Stomach smooth muscle (tissue), 2 donors: ENCODE results near the gene RTF2.

Experiments
- H3K27ac ChIP-seq: one replicate; pipeline ENCODE4 v1.7.0; 2013; ENCODE audit warnings: mild to moderate bottlenecking, low read length, inconsistent platforms
- H3K27me3 ChIP-seq, 2 donors: one replicate each; pipeline ENCODE4 v1.7.0; 2013; ENCODE audit warnings: low read length in 2 of 2; ENCODE audit not compliant: insufficient read depth in 2 of 2, control insufficient read depth in 1 of 2
- H3K36me3 ChIP-seq, 2 donors: one replicate each; pipeline ENCODE4 v1.7.0; 2013; ENCODE audit warnings: low read length in 2 of 2; ENCODE audit not compliant: control insufficient read depth in 2 of 2, insufficient read depth in 2 of 2
- H3K4me1 ChIP-seq: one replicate; pipeline ENCODE4 v1.7.0; 2013; ENCODE audit warnings: low read length; ENCODE audit not compliant: control insufficient read depth, insufficient read depth
- H3K4me3 ChIP-seq, 2 donors: one replicate each; pipeline ENCODE4 v1.7.0; 2013; ENCODE audit warnings: low read length in 2 of 2
- H3K9ac ChIP-seq, 2 donors: one replicate each; pipeline ENCODE4 v1.7.0; 2013; ENCODE audit warnings: low read length in 2 of 2, mild to moderate bottlenecking in 1 of 2
- H3K9me3 ChIP-seq, 2 donors: one replicate each; pipeline ENCODE4 v1.7.0; 2013; ENCODE audit warnings: low read length in 2 of 2; ENCODE audit not compliant: control insufficient read depth in 2 of 2
- donor health status: healthy.
- donor health status: Pancreatic carcinoma.

The RTF2 gene

DNA sequence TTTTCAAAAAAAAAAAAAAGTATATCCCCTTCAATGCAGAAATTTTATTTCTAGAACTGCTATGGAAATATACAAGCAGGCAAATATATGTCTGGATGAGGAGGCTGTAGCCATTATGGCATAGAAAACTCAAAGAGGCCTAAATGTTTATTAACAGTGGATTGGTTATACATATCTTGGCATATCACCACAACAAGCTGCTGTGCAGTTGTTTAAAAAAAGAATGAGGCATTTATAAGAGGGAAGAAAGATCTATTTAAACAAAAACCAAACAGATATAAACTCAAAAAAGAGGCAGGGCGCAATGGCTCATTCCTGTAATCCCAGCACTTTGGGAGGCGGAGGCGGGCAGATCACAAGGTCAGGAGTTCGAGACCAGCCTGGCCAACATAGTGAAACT lies 30.1 kb upstream of the RTF2 start:
- Histone ChIP-seq H3K9me3 (no peaks in the 10 kb centered on the region), H3K4me3 (no peak overlapping the region), H3K27me3 (no peaks in the 10 kb centered on the region), H3K36me3 (no peaks in the 10 kb centered on the region), H3K4me1 (peaks cover 12% of the 10 kb centered on the region), H3K27ac (no peak overlapping the region), H3K9ac (no peak overlapping the region)

DNA sequence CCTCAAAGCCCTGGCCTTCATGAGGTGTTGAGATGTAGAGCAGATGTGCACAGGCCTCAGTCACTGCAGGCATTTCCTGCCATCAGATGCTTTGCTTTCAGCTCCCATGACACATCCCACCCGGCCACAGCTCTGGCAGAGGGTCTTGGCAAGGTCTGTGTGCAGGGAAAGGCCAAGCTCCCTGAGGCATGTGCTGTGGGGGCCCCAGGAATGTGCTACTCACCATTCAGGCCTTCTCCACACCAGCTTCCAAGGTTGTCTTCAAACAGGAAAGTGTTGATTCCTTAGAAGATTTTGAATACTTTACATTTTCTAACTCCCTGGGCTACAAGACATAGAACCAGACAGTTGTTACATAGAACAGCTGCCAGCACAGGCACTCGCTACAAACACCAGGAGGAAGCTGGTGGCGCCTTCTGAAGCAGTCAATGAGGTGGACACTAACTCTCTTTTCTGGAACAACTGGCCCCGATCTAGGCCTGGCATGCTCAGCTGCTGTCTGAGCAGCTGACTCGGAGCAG lies 28.6 kb upstream of the RTF2 start:
- H3K9me3 ChIP-seq, result no peaks in the 10 kb centered on the region
- peaks cover 4 to 5% of the 10 kb centered on the region in 2 donors for H3K27me3 ChIP-seq
- no peak overlapping the region for H3K4me3 ChIP-seq
- H3K9ac ChIP-seq, result no peak overlapping the region
- no peaks in the 10 kb centered on the region for H3K36me3 ChIP-seq
- H3K27ac ChIP-seq, result no peak overlapping the region
- H3K4me1 ChIP-seq, result peaks cover 8% of the 10 kb centered on the region

DNA sequence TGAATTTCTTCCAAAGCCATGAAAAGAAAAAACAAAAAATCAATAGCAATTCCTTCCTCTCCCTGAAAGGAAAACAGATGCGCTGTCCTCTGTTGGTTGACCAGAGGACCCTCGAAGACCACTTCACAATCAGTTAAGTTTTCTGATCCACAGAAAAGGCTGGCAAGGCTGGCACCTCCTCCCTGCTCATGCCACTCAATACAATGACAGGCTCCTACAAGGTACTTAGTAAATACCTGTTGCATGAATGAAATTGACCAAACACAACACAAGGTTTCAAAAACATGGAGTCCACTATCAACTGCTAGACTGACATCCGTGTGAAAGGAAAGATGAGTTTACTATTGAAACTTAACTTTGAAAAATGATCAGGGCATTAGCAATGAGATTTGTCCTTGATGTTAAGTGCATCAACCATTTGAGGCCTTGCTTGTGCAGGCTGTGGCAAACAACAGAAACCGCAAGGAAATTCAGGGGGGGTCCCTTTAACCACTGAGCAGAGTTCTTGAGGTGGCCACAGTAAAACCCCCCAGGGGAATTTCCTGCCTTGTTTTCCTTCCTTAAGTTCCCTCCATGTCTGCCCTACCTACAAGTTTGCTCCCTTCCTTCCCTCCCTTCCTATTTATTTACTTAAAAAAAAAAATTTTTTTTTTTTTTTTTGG lies 27.9 kb upstream of the RTF2 start:
- no peak overlapping the region for H3K9ac ChIP-seq
- H3K9me3 ChIP-seq, result no peaks in the 10 kb centered on the region
- peaks cover 4 to 5% of the 10 kb centered on the region in 2 donors for H3K27me3 ChIP-seq
- no peak overlapping the region for H3K27ac ChIP-seq
- H3K4me1 ChIP-seq, result peaks cover 8% of the 10 kb centered on the region
- H3K4me3 ChIP-seq, result no peak overlapping the region
- H3K36me3 ChIP-seq, result no peaks in the 10 kb centered on the region

DNA sequence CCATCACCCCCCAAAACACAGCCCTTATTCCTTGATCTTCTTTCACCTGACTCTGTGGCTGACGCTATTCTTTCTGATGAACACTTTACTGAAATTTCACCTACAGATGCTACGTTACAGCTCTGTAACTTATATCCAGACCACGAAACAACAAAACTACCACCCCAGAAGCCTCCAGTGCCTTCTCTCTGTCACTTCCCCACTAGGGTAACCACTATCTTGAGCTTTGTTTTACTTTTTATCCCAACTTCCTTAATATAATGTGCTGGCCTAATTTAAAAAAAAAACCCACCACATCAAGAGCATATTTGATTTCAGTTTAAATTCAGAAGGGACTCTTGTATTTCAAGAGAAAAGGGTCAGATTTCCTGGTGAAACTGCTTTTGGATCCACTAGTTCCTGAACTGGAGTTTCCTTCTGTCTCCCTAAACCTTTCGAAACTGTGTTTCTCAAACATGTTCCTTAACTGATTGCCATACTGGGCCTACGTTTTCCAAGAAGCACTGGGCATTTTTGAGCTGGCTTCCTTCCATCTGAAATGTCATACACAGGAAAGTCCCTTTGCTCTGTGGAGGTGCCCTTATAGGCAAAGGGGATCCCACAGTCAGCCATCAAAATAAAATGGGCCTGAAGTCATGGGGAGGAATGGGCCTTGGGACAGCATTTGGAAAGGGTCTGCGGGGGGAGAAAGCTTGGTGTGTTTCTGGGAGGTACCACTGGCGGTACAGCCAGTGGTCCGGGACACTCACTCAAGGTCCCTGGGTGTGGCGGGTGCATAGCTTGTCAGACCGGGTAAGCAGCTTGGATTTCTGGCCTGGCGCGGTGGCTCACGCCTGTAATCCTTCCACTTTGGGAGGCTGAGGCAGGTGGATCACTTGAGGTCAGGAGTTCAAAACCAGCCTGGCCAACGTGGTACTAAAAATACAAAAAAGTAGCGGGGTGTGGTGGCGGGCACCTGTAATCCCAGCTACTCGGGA lies 25.8 kb upstream of the RTF2 start:
- Histone ChIP-seq H3K27me3 (peaks cover 5 to 6% of the 10 kb centered on the region in 2 donors), H3K36me3 (no peaks in the 10 kb centered on the region), H3K4me1 (peaks cover 8% of the 10 kb centered on the region), H3K9me3 (no peaks in the 10 kb centered on the region), H3K27ac (no peak overlapping the region), H3K4me3 (no peak overlapping the region), H3K9ac (no peak overlapping the region)

DNA sequence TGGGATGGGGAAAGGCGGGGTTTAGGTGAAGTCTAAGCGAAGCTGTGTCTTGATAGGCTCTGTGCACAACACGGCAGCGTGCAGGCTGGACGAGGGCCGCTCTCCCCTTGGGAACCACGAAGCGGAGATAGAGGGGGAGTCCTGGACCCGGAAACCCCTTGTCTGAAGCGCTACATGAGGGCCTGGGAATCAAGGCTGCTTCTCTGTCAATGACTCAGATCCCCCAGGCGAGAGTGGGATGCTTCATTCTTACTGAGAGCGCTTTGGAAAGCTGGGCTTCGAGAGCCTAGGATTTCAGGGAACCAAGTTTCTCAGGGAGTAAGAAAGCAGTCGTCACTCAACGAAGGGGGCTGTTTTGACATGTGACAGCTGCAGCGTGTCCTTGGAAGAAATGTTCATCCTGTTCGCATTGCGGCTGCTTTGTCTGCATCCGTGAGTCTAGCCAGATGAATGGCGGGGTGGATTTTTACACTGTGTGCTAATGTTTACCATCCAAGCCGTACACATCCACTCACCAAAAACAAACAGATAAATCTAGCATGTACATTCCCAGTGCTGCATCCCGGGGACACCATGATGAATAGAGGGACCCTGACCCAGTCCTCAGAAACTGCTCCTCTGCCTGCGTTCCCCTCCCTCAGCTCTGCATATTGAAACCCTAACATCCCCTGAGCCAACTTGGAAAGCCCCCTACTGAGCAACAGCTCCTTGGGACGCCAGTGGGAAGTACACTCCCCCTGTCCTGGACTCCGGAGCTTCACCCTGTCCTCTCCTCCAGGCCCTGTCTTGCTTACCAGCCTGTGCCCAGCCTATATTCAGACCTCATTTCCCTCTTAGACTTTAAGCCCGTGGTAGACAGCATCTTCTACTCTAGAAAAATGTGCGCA lies 24.5 kb upstream of the RTF2 start:
- Histone ChIP-seq H3K4me3 (no peak overlapping the region), H3K27me3 (peaks cover 5 to 6% of the 10 kb centered on the region in 2 donors), H3K36me3 (no peaks in the 10 kb centered on the region), H3K27ac (no peak overlapping the region), H3K9me3 (no peaks in the 10 kb centered on the region), H3K4me1 (peaks cover 8% of the 10 kb centered on the region), H3K9ac (no peak overlapping the region)

DNA sequence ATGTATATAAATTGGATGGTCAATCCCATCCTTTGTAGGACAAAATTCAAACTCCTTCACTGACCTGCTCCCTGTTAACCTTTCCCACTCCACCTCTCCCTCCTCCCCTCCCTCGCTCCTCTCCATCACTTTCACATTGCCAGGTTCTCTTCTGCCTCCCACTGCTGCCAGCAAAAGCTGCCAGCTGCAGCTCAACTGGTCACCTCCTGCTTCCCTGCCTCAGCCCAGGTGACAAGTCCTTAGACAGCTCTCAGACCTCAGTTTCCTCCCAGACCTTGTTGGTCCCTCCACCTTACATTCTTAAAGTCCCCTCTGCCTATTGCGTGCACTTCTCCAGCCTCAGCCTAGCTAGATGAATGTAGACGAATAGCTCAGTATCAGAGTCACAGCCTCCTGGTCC lies 23.3 kb upstream of the RTF2 start:
- no peaks in the 10 kb centered on the region for H3K9me3 ChIP-seq
- H3K36me3 ChIP-seq, result no peaks in the 10 kb centered on the region
- H3K27me3 ChIP-seq, result peaks cover 5 to 6% of the 10 kb centered on the region in 2 donors
- no peak overlapping the region for H3K27ac ChIP-seq
- no peak overlapping the region for H3K9ac ChIP-seq
- H3K4me3 ChIP-seq, result no peak overlapping the region
- peaks cover 4% of the 10 kb centered on the region for H3K4me1 ChIP-seq

DNA sequence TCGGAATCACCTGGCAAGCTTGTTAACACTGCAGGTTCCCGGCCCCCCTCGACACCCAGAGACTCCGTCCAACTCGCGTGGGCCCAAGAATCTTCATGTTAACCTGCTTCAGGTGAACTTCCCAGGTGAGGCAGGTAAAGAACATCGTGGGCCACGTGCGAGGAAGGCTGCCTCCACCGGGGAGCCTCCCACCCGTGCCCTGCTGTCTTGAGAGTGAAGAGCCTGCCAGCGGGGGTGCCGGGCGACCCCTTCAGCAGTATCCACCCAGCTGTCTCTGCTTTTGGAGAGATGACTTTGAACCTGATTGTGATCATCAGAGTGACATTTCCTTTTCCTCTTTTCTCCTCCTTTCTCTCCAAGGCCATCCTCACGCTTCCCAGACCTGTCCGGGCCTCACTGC lies 22.9 kb upstream of the RTF2 start:
- no peak overlapping the region for H3K9ac ChIP-seq
- H3K27me3 ChIP-seq, result peaks cover 5 to 6% of the 10 kb centered on the region in 2 donors
- no peak overlapping the region for H3K27ac ChIP-seq
- no peak overlapping the region for H3K4me3 ChIP-seq
- H3K4me1 ChIP-seq, result peaks cover 4% of the 10 kb centered on the region
- H3K36me3 ChIP-seq, result no peaks in the 10 kb centered on the region
- H3K9me3 ChIP-seq, result no peaks in the 10 kb centered on the region

DNA sequence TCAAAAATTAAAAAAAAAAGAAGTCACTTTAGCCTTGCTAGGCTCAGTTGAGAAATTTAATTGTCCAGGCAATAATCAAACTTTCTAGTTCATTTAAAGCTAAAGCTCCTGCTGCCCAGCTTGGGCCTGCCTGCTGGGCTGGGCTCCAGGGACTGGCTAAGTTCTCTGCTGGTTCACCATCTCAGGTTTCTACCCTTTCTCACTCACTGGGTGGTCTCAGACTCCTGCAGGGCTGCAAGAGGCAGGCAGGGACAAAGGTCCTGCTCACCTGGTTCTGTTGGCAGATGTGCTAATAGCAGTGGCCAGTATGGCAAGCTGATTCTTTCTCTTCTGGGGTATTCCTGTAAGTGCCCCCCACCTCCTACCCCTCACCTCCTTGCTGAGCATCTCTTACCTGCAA lies 21.2 kb upstream of the RTF2 start:
- Histone ChIP-seq H3K27ac (no peak overlapping the region), H3K27me3 (peaks cover 5 to 6% of the 10 kb centered on the region in 2 donors), H3K4me3 (no peak overlapping the region), H3K9ac (no peak overlapping the region), H3K36me3 (no peaks in the 10 kb centered on the region), H3K4me1 (peaks cover 4% of the 10 kb centered on the region), H3K9me3 (no peaks in the 10 kb centered on the region)

DNA sequence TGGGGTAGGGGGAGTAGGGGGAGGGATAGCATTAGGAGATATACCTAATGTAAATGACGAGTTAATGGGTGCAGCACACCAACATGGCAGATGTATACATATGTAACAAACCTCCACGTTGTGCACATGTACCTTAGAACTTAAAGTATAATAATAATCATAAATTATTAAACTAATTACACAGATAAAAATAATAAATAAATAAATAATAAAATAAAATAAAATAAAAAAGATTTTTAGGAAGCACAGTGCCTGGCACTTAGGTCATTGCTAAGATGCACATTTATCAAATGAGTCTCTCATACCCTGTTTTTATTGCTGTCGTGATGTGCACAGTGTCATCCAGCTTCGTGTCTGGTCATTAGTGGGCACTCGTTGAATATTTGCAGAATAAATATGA lies 19.0 kb upstream of the RTF2 start:
- peaks cover 0 to 2% of the 10 kb centered on the region in 2 donors for H3K27me3 ChIP-seq
- H3K27ac ChIP-seq, result no peak overlapping the region
- no peaks in the 10 kb centered on the region for H3K4me1 ChIP-seq
- no peak overlapping the region for H3K4me3 ChIP-seq
- H3K36me3 ChIP-seq, result no peaks in the 10 kb centered on the region
- no peak overlapping the region for H3K9ac ChIP-seq
- H3K9me3 ChIP-seq, result no peaks in the 10 kb centered on the region

DNA sequence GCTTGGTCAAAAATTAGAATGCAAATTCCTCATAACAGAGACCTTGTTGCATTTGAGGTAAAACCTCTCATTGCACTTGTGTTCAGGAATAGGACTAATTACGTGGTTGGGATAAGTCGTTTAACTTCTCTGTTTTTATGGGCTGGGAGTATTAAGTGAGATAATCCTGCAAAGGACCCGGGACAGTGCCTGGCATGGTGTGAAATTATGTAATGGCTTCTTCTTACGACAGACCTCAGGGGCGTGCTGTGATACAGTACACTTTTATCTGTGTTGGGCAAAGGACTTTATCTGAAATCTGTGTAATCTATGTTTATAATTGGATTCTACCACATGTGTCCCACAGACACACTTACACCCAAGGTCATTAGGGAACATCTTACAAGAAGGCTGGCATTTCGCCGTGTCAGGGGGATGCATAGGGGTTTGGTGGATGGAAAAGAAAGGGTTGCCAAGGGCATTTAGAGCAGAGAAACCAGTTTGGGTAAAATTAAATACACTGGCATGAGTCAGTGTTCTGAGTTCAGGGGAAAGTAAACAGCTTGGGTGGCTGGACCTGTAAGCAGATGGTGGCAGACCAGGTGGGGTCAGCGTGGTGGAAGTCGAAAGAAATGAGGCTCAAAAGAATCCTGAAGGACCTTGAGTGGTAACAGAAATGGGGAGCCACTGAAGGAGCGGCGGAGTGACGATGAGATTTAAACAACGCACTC lies 17.2 kb upstream of the RTF2 start:
- Histone ChIP-seq H3K27ac (no peak overlapping the region), H3K27me3 (no peaks in the 10 kb centered on the region), H3K9ac (no peak overlapping the region), H3K36me3 (no peaks in the 10 kb centered on the region), H3K4me3 (no peak overlapping the region), H3K4me1 (no peaks in the 10 kb centered on the region), H3K9me3 (no peaks in the 10 kb centered on the region)
